GM19467 (cell line): ENCODE results near the gene POLR3E.

Source experiments
- ATAC-seq: cut with Tn5 transposase; IDR thresholded peaks from one replicate; pipeline ENCODE4 v1.9.1; 2021; ENCODE audit warnings: mild to moderate bottlenecking, moderate library complexity; ENCODE audit not compliant: unreplicated experiment

POLR3E gene

GRCh38 chr16:22316411-22316811 is 19.2 kb downstream of the POLR3E start:
- ATAC-seq = no peak

GRCh38 chr16:22317001-22317530 is 19.9 kb downstream of the POLR3E start:
- no peak for ATAC-seq

GRCh38 chr16:22317625-22318024 is 20.4 kb downstream of the POLR3E start:
- no peak for ATAC-seq

GRCh38 chr16:22318690-22319358 is 21.6 kb downstream of the POLR3E start:
- no peak for ATAC-seq

- ATAC-seq = no peak
These were observed 23.5 kb downstream of the POLR3E start for GRCh38 chr16:22320572-22321339.

GRCh38 chr16:22321340-22322001 is 24.3 kb downstream of the POLR3E start:
- ATAC-seq = no peak

- no peak for ATAC-seq
These were observed 24.8 kb downstream of the POLR3E start for GRCh38 chr16:22322021-22322471.

- no peak for ATAC-seq
These were observed 25.5 kb downstream of the POLR3E start for GRCh38 chr16:22322741-22323140.

GRCh38 chr16:22323173-22323958 is 26.2 kb downstream of the POLR3E start:
- ATAC-seq = no peak

GRCh38 chr16:22323959-22324786 is 27.0 kb downstream of the POLR3E start:
- ATAC-seq = no peak

- no peak for ATAC-seq
These were observed 27.8 kb downstream of the POLR3E start for GRCh38 chr16:22324787-22325597.

GRCh38 chr16:22325598-22326368 is 28.6 kb downstream of the POLR3E start:
- ATAC-seq = no peak

- no peak for ATAC-seq
These were observed 29.1 kb downstream of the POLR3E start for GRCh38 chr16:22326369-22326652.

GRCh38 chr16:22326771-22327445 is 29.7 kb downstream of the POLR3E start:
- no peak for ATAC-seq

- ATAC-seq = no peak
These were observed 30.2 kb downstream of the POLR3E start for GRCh38 chr16:22327446-22327775.

GRCh38 chr16:22328081-22328725 is 31.0 kb downstream of the POLR3E start:
- ATAC-seq = no peak

GRCh38 chr16:22329199-22329695 is 32.0 kb downstream of the POLR3E start:
- ATAC-seq = no peak
